HepG2 (cell line): ENCODE measurements around the gene SERPIND1. TPM values are rescaled to one million over a fixed set of nuclear protein-coding genes. Genes with fewer than 3 reads are reported as not detected.

Experiments used
- ATAC-seq: fragments of 200-7000 bp; cut with Tn5 transposase; 3 replicates; pipeline ENCODE4 v1.9.1; 2020; ENCODE audit warnings: mild to moderate bottlenecking, moderate library complexity
- BruUV-seq: library from RNA; stranded (reverse); fragments of 400-500 nt; replicated peaks from 2 replicates; lab custom pipeline; 2021; lab: Mats Ljungman, UMichigan
- CTCF ChIA-PET: fragments of 300-600 bp; formaldehyde crosslinking; extraction: SDS; loops from one replicate; lab custom pipeline; 2021; ENCODE audit warnings: low total read pairs, inconsistent platforms, low intra/inter-chr PET ratio; lab: Yijun Ruan, JAX
- POLR2A ChIA-PET: fragments of 350-600 bp; sonication (Branson Sonifier 250); formaldehyde crosslinking; loops from one replicate; lab custom pipeline; 2020; ENCODE audit warnings: antibody characterized with exemption, inconsistent platforms; lab: Yijun Ruan, JAX
- DNase-seq: peaks from one replicate; pipeline ENCODE4 v3.0.0-alpha.2; 2015; ENCODE audit warnings: low spot score
- FAIRE-seq: peaks from 3 replicates; lab custom pipeline; 2011; peaks lifted over from hg19 to GRCh38; lab: Jason Lieb, UNC
- H2AFZ ChIP-seq: one replicate; pipeline ENCODE4 v1.6.1; 2011; ENCODE audit warnings: low read length, inconsistent platforms
- H3K27ac ChIP-seq: fragments of 300-600 bp; 3 replicates; pipeline ENCODE4 v1.8.0; 2011; ENCODE audit warnings: mixed run types, mild to moderate bottlenecking, mixed read lengths, low read length, inconsistent platforms; ENCODE audit not compliant: insufficient read depth; ENCODE audit errors: extremely low read length
- H3K27me3 ChIP-seq, 2 experiments: fragments of 200-600 bp in 1 of 2; 2 replicates in 1 of 2; 3 replicates in 1 of 2; pipeline versions ENCODE4 v1.6.0 to v1.8.0; 2011; ENCODE audit warnings: low read length in 2 of 2, mild to moderate bottlenecking in 2 of 2, moderate library complexity in 2 of 2, inconsistent platforms in 1 of 2; ENCODE audit not compliant: insufficient read depth in 2 of 2, control insufficient read depth in 1 of 2
- H3K36me3 ChIP-seq, 2 experiments: fragments of 200-600 bp in 1 of 2; replicated peaks in 1 of 2; 2 replicates in 1 of 2; 3 replicates in 1 of 2; pipeline versions ENCODE4 v1.5.1 to v1.8.0; 2011; ENCODE audit warnings: low read length in 2 of 2, inconsistent platforms in 1 of 2; ENCODE audit not compliant: insufficient read depth in 2 of 2, control insufficient read depth in 1 of 2
- H3K4me1 ChIP-seq: 2 replicates; pipeline ENCODE4 v1.5.1; 2012; ENCODE audit warnings: low read length, inconsistent platforms; ENCODE audit not compliant: insufficient read depth
- H3K4me2 ChIP-seq: 2 replicates; pipeline ENCODE4 v1.6.0; 2011; ENCODE audit warnings: low read depth, low read length, inconsistent platforms
- H3K4me3 ChIP-seq, 3 experiments: fragments of 200-600 bp in 1 of 3; sonication (generic), shearing (Covaris generic) in 1 of 3; replicated peaks in 1 of 3; 2 replicates each; pipeline ENCODE4 v1.5.1; 2011 to 2016; ENCODE audit warnings: low read length in 3 of 3, inconsistent platforms in 2 of 3, low read depth in 2 of 3, mild to moderate bottlenecking in 2 of 3, control low read depth in 1 of 3, mixed read lengths in 1 of 3; ENCODE audit not compliant: insufficient read depth in 1 of 3
- H3K79me2 ChIP-seq: one replicate; pipeline ENCODE4 v1.6.1; 2011; ENCODE audit warnings: low read length, inconsistent platforms; ENCODE audit not compliant: insufficient read depth
- H3K9ac ChIP-seq: 2 replicates; pipeline ENCODE4 v1.6.0; 2011; ENCODE audit warnings: mild to moderate bottlenecking, low read depth, low read length, inconsistent platforms; ENCODE audit not compliant: insufficient read depth
- H3K9me3 ChIP-seq: 2 replicates; pipeline ENCODE4 v1.5.1; 2012; ENCODE audit warnings: mild to moderate bottlenecking, low read length
- H4K20me1 ChIP-seq: 2 replicates; pipeline ENCODE4 v1.6.0; 2011; ENCODE audit warnings: inconsistent platforms, mild to moderate bottlenecking, low read length, moderate library complexity; ENCODE audit not compliant: insufficient read depth
- AGO2 ChIP-seq: fragments of 200-400 bp; formaldehyde crosslinking; optimal IDR thresholded peaks from 2 replicates; pipeline ENCODE3; 2017; ENCODE audit warnings: mild to moderate bottlenecking, low read depth, low read length, moderate library complexity
- FOXO1 ChIP-seq: sonication (generic); formaldehyde crosslinking; IDR thresholded peaks from 2 replicates; pipeline ENCODE4 v1.4.0; 2020; ENCODE audit warnings: missing genetic modification reagents
- GTF2F1 ChIP-seq: fragments of 150-350 bp; IDR thresholded peaks from 2 replicates; pipeline ENCODE4 v1.6.1; 2014; ENCODE audit warnings: low read length
- POLR2A ChIP-seq, 2 experiments: IDR thresholded peaks; 2 replicates each; pipeline ENCODE4 v1.6.1; 2011; ENCODE audit warnings: low read depth in 2 of 2, low read length in 2 of 2, mild to moderate bottlenecking in 1 of 2, moderate library complexity in 1 of 2; ENCODE audit not compliant: insufficient read depth in 1 of 2
- RBFOX2 ChIP-seq: fragments of 200-400 bp; formaldehyde crosslinking; IDR thresholded peaks from 2 replicates; pipeline ENCODE4 v1.6.1; 2017; ENCODE audit warnings: low read depth, mild to moderate bottlenecking, low read length
- SALL1 ChIP-seq: sonication (generic); formaldehyde crosslinking; IDR thresholded peaks from 2 replicates; pipeline ENCODE4 v1.8.0; 2022; ENCODE audit warnings: mild to moderate bottlenecking, missing genetic modification reagents
- ZNF687 ChIP-seq: sonication (generic); formaldehyde crosslinking; IDR thresholded peaks from 2 replicates; pipeline ENCODE4 v1.5.1; 2020; ENCODE audit warnings: mild to moderate bottlenecking, missing genetic modification reagents, moderate library complexity
- ZNF788 ChIP-seq: sonication (generic); formaldehyde crosslinking; IDR thresholded peaks from 2 replicates; pipeline ENCODE4 v1.5.0; 2020; ENCODE audit warnings: mild to moderate bottlenecking, missing genetic modification reagents, borderline replicate concordance
- ZNF792 ChIP-seq: IDR thresholded peaks from 2 replicates; pipeline ENCODE4 v1.6.1; 2016
- ZNF891 ChIP-seq: sonication (generic); formaldehyde crosslinking; IDR thresholded peaks from 2 replicates; pipeline ENCODE4 v1.5.0; 2020; ENCODE audit warnings: mild to moderate bottlenecking, missing genetic modification reagents
- WGBS: methylation state at CpG from one replicate; pipeline ENCODE4 v1.1.6; 2017; ENCODE audit warnings: low lambda C conversion rate; 5-methylcytosine and 5-hydroxymethylcytosine counted together
- in situ Hi-C: cut with HindIII; loops from 2 replicates; pipeline ENCODE4 v1.10.0; 2017; ENCODE audit warnings: low pct_unique_long_range_greater_than_20kb; ENCODE audit not compliant: extremely low pct_ligation_motif_present
- intact Hi-C: fragments of 100-400 bp; cut with micrococcal nuclease; formaldehyde crosslinking; loops from one replicate; pipeline ENCODE4 v1.10.0; 2022; ENCODE audit not compliant: unreplicated experiment
- polyA plus RNA-seq, 8 experiments: library from polyadenylated mRNA; depleted of rRNA in 3 of 8; stranded (reverse) in 7 of 8; unstranded in 1 of 8; fragments of >200 nt; fragmentation: Illumina TruSeq in 4 of 8; extraction: Trizol in 4 of 8; gene quantifications; 2 replicates each; pipeline versions ENCODE4 v1.2.1 to v1.2.3, GENCODE V29; 2011 to 2016; ENCODE audit warnings: low read depth in 4 of 8, missing spikeins in 1 of 8, mixed read lengths in 1 of 8; ENCODE audit not compliant: insufficient read depth in 1 of 8
- total RNA-seq, 5 experiments: library from RNA; depleted of rRNA; stranded (reverse); fragments of >200 nt; fragmentation: Illumina TruSeq; extraction: Trizol; gene quantifications; 2 replicates each; pipeline ENCODE4 v1.2.3, GENCODE V29; 2016; ENCODE audit warnings: low read depth in 1 of 5
- TF ChIP-seq, protein P1 (sequence below): sonication (generic); formaldehyde crosslinking; IDR thresholded peaks from 2 replicates; pipeline ENCODE4 v1.5.0; 2020; ENCODE audit warnings: missing genetic modification reagents

SERPIND1 gene
- total and polyA plus RNA-seq, 2 of the 13 experiments (the other 11 are each of a cell fraction or from before 2014, with no cell fraction given): 111 to 350 TPM

- Histone ChIP-seq H3K4me1 (peaks cover 68% of the 10 kb centered on the region), H3K9me3 (no peaks in the 10 kb centered on the region), H3K4me3 (no peak overlapping the region), H4K20me1 (peaks cover 20% of the 10 kb centered on the region), H3K79me2 (peaks cover 20% of the 10 kb centered on the region), H3K27ac (peak overlapping the region; percentile 25), H3K4me2 (no peak overlapping the region), H3K36me3 (peaks cover 33 to 74% of the 10 kb centered on the region in 2 experiments)
- no TSS peak for BruUV-seq
- DNase-seq (no peak), FAIRE-seq (no peak), ATAC-seq (no peak)
- in situ Hi-C loops (no loop called here), intact Hi-C loops (no loop called here)
- CTCF ChIA-PET: no interaction called here
- POLR2A ChIA-PET: interaction anchor here (11.1 kb wide), 1 partner anchor 11 kb away, joined by 172 read pairs; the partner anchor contains the start of gene SERPIND1
- peak; percentile 50 for TF ChIP-seq RBFOX2
- no peak for TF ChIP-seq GTF2F1
- TF ChIP-seq, protein P1, sequence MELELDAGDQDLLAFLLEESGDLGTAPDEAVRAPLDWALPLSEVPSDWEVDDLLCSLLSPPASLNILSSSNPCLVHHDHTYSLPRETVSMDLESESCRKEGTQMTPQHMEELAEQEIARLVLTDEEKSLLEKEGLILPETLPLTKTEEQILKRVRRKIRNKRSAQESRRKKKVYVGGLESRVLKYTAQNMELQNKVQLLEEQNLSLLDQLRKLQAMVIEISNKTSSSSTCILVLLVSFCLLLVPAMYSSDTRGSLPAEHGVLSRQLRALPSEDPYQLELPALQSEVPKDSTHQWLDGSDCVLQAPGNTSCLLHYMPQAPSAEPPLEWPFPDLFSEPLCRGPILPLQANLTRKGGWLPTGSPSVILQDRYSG (CRISPR knock-in tag): no peak
- TF ChIP-seq ZNF687 (CRISPR knock-in tag): peak; percentile 32; the same call in 1 of the 2 replicates
- TF ChIP-seq SALL1: no peak
- TF ChIP-seq AGO2: peak; percentile 87
- no peak for TF ChIP-seq FOXO1 (CRISPR knock-in tag)
- no peak for TF ChIP-seq ZNF792 (CRISPR knock-in tag)
- TF ChIP-seq ZNF891 (CRISPR knock-in tag): 0 out of 2 replicates have a peak, but pooled peaks have one; percentile 37
- TF ChIP-seq POLR2A (IDR thresholded peaks at IDR 0.05; ENCODE audit: insufficient read depth in 1 of 2, low read depth in 2 of 2, low read length in 2 of 2): peak; percentile 11 to 35; a peak in 3 of 4 replicates
- TF ChIP-seq ZNF788 (CRISPR knock-in tag): no peak
- TF ChIP-seq, all 625 proteins: peak for 5
- 92% methylated on average over 8 of the region's 10 CpGs for WGBS
- H3K9ac ChIP-seq: no peak overlapping the region
- no peaks in the 10 kb centered on the region for H3K27me3 ChIP-seq
- no peak overlapping the region for H2AFZ ChIP-seq
Measured at GRCh38 chr22:20786536-20786979, 12.6 kb downstream of the SERPIND1 start.
